ENCODE data around the gene PGM1. TPM values are rescaled to one million over a fixed set of nuclear protein-coding genes. Genes with fewer than 3 reads are reported as not detected.

The PGM1 gene
- total RNA-seq, 1 experiment from 2014 or later: 101 TPM

- H3K27me3 ChIP-seq (ENCODE audit: insufficient read depth, low read depth): no peaks in the 10 kb centered on the region
- ChIA-PET POLR2A (ENCODE audit: unreplicated experiment) (no interaction called here), CTCF (no interaction called here)
- DNase-seq: no peak
- H3F3A ChIP-seq (ENCODE audit: insufficient read depth, low read depth): no peaks in the 10 kb centered on the region
- no peaks in the 10 kb centered on the region for H3K79me2 ChIP-seq (ENCODE audit: low read depth)
- no TSS peak for BruUV-seq (replicated peaks)
- H3K27ac ChIP-seq: no peak overlapping the region
- H3K9me2 ChIP-seq (ENCODE audit: insufficient read depth): no peaks in the 10 kb centered on the region
- no peak for TF ChIP-seq EZH2 (IDR thresholded peaks at IDR 0.05; ENCODE audit: low read depth)
- TF ChIP-seq CTCF (conservative IDR thresholded peaks at IDR 0.05): no peak
- no peak overlapping the region for H3K4me2 ChIP-seq
- H4K20me1 ChIP-seq (ENCODE audit: insufficient read depth): no peaks in the 10 kb centered on the region
- H3K36me3 ChIP-seq (ENCODE audit: low read depth): 0 out of 2 replicates have a peak, but pooled peaks cover 8% of the 10 kb centered on the region
- H2AFZ ChIP-seq: no peak overlapping the region
- H3K4me3 ChIP-seq: no peak overlapping the region
- intact Hi-C loops (cut with micrococcal nuclease; ENCODE audit: unreplicated experiment): no loop called here
- no peaks in the 10 kb centered on the region for H3K9me3 ChIP-seq (ENCODE audit: insufficient read depth, low read depth)
- no peaks in the 10 kb centered on the region for H3K4me1 ChIP-seq (replicated peaks; ENCODE audit: insufficient read depth)
Observed at GRCh38 chr1:63641615-63642014, 48.4 kb downstream of the PGM1 start.

- no peak overlapping the region for H3K4me2 ChIP-seq
- no peaks in the 10 kb centered on the region for H3K9me3 ChIP-seq (ENCODE audit: insufficient read depth, low read depth)
- no peaks in the 10 kb centered on the region for H3F3A ChIP-seq (ENCODE audit: insufficient read depth, low read depth)
- intact Hi-C loops (cut with micrococcal nuclease; ENCODE audit: unreplicated experiment): no loop called here
- H2AFZ ChIP-seq: no peak overlapping the region
- H3K4me3 ChIP-seq: no peak overlapping the region
- TF ChIP-seq CTCF (conservative IDR thresholded peaks at IDR 0.05): no peak
- no peak for TF ChIP-seq EZH2 (IDR thresholded peaks at IDR 0.05; ENCODE audit: low read depth)
- no peaks in the 10 kb centered on the region for H3K4me1 ChIP-seq (replicated peaks; ENCODE audit: insufficient read depth)
- H3K9me2 ChIP-seq (ENCODE audit: insufficient read depth): no peaks in the 10 kb centered on the region
- no peaks in the 10 kb centered on the region for H3K79me2 ChIP-seq (ENCODE audit: low read depth)
- DNase-seq: no peak
- ChIA-PET CTCF (no interaction called here), POLR2A (ENCODE audit: unreplicated experiment) (interaction anchor here (0.6 kb wide), 1 partner anchor 275 kb away, joined by 4 read pairs; the partner anchor contains the start of gene ALG6)
- H3K27me3 ChIP-seq (ENCODE audit: insufficient read depth, low read depth): no peaks in the 10 kb centered on the region
- no peak overlapping the region for H3K27ac ChIP-seq
- 0 out of 2 replicates have a peak, but pooled peaks cover 12% of the 10 kb centered on the region for H3K36me3 ChIP-seq (ENCODE audit: low read depth)
- no TSS peak for BruUV-seq (replicated peaks)
- no peaks in the 10 kb centered on the region for H4K20me1 ChIP-seq (ENCODE audit: insufficient read depth)
Observed at GRCh38 chr1:63642901-63643300, 49.7 kb downstream of the PGM1 start.

- Histone ChIP-seq H3K27me3 (ENCODE audit: insufficient read depth, low read depth) (no peaks in the 10 kb centered on the region), H4K20me1 (ENCODE audit: insufficient read depth) (no peaks in the 10 kb centered on the region), H3F3A (ENCODE audit: insufficient read depth, low read depth) (no peaks in the 10 kb centered on the region), H3K27ac (no peak overlapping the region), H3K36me3 (ENCODE audit: low read depth) (0 out of 2 replicates have a peak, but pooled peaks cover 11% of the 10 kb centered on the region), H3K9me3 (ENCODE audit: insufficient read depth, low read depth) (no peaks in the 10 kb centered on the region), H2AFZ (no peak overlapping the region), H3K4me1 (replicated peaks; ENCODE audit: insufficient read depth) (no peaks in the 10 kb centered on the region), H3K4me3 (no peak overlapping the region), H3K79me2 (ENCODE audit: low read depth) (no peaks in the 10 kb centered on the region), H3K4me2 (no peak overlapping the region), H3K9me2 (ENCODE audit: insufficient read depth) (no peaks in the 10 kb centered on the region)
- POLR2A ChIA-PET (ENCODE audit: unreplicated experiment): interaction anchor here (0.5 kb wide), 1 partner anchor 277 kb away, joined by 6 read pairs; no protein-coding TSS in a partner anchor
- CTCF ChIA-PET: no interaction called here
- no peak for DNase-seq
- BruUV-seq (replicated peaks): no TSS peak
- intact Hi-C loops (cut with micrococcal nuclease; ENCODE audit: unreplicated experiment): no loop called here
- TF ChIP-seq EZH2 (IDR thresholded peaks at IDR 0.05; ENCODE audit: low read depth) (no peak), CTCF (conservative IDR thresholded peaks at IDR 0.05) (no peak)
Observed at GRCh38 chr1:63643517-63643916, 50.3 kb downstream of the PGM1 start.
